ENCODE results near the gene SLC2A4RG.
"Not testable (repeated sequence)": the region's sequence is repeated elsewhere in the genome, so short reads cannot be mapped to it uniquely, and the experiment has no call there.

The SLC2A4RG gene

GRCh38 chr20:63758152-63758551, 18.6 kb downstream of the SLC2A4RG start:
- no peak for DNase-seq

- DNase-seq, result no peak
Measured at GRCh38 chr20:63759377-63759901, 19.9 kb downstream of the SLC2A4RG start.

GRCh38 chr20:63765082-63765873, 25.7 kb downstream of the SLC2A4RG start:
- no peak for DNase-seq

- DNase-seq, result no peak
Measured at GRCh38 chr20:63765902-63766301, 26.3 kb downstream of the SLC2A4RG start.

- DNase-seq, result no peak
Measured at GRCh38 chr20:63766695-63767426, 27.3 kb downstream of the SLC2A4RG start.

- DNase-seq, result no peak
Measured at GRCh38 chr20:63767456-63767855, 27.9 kb downstream of the SLC2A4RG start.

- no peak for DNase-seq
Measured at GRCh38 chr20:63767886-63768285, 28.3 kb downstream of the SLC2A4RG start.

- no peak for DNase-seq
Measured at GRCh38 chr20:63768591-63769515, 29.3 kb downstream of the SLC2A4RG start.

- DNase-seq, result no peak
Measured at GRCh38 chr20:63769891-63770474, 30.4 kb downstream of the SLC2A4RG start.

- DNase-seq, result no peak
Measured at GRCh38 chr20:63771046-63771707, 31.6 kb downstream of the SLC2A4RG start.

- no peak for DNase-seq
Measured at GRCh38 chr20:63772781-63773518, 33.4 kb downstream of the SLC2A4RG start.

- no peak for DNase-seq
Measured at GRCh38 chr20:63773571-63774241, 34.1 kb downstream of the SLC2A4RG start.

- no peak for DNase-seq
Measured at GRCh38 chr20:63774306-63774705, 34.7 kb downstream of the SLC2A4RG start.

- peak; percentile 68 for DNase-seq
Measured at GRCh38 chr20:63775096-63775978, 35.8 kb downstream of the SLC2A4RG start.

GRCh38 chr20:63776875-63777274, 37.3 kb downstream of the SLC2A4RG start:
- DNase-seq, result not testable (repeated sequence)

- DNase-seq, result no peak
Measured at GRCh38 chr20:63777614-63778013, 38.0 kb downstream of the SLC2A4RG start.

GRCh38 chr20:63778034-63778752, 38.6 kb downstream of the SLC2A4RG start:
- no peak for DNase-seq

GRCh38 chr20:63778857-63779256, 39.3 kb downstream of the SLC2A4RG start:
- DNase-seq, result no peak

GRCh38 chr20:63781181-63781580, 41.6 kb downstream of the SLC2A4RG start:
- no peak for DNase-seq
